DND-41 (cell line): ENCODE measurements around the gene KLHL20.
"Not testable (repeated sequence)": the region's sequence is repeated elsewhere in the genome, so short reads cannot be mapped to it uniquely, and the experiment has no call there.

Experiments used
- ATAC-seq: fragments of 200-7000 bp; cut with Tn5 transposase; 3 replicates; pipeline ENCODE4 v1.9.1; 2021; ENCODE audit warnings: low read depth; ENCODE audit not compliant: insufficient read depth
- DNase-seq: peaks from one replicate; pipeline ENCODE4 v3.0.0-alpha.2; 2020
- H2AFZ ChIP-seq: 2 replicates; pipeline ENCODE4 v1.6.0; 2012; ENCODE audit warnings: low read depth, low read length
- H3K27ac ChIP-seq: 2 replicates; pipeline ENCODE4 v1.5.1; 2012; ENCODE audit warnings: low read length, inconsistent platforms
- H3K27me3 ChIP-seq: fragments of 200-600 bp; sonication (generic); 2 replicates; pipeline ENCODE4 v1.6.0; 2012; ENCODE audit warnings: low read length, mild to moderate bottlenecking, inconsistent platforms; ENCODE audit not compliant: insufficient read depth, poor library complexity
- H3K36me3 ChIP-seq: 2 replicates; pipeline ENCODE4 v1.5.1; 2012; ENCODE audit warnings: low read length, inconsistent platforms; ENCODE audit not compliant: insufficient read depth
- H3K4me1 ChIP-seq: 2 replicates; pipeline ENCODE4 v1.5.1; 2012; ENCODE audit warnings: mild to moderate bottlenecking, low read length; ENCODE audit not compliant: insufficient read depth
- H3K4me2 ChIP-seq: 2 replicates; pipeline ENCODE4 v1.6.0; 2012; ENCODE audit warnings: mild to moderate bottlenecking, moderate library complexity, low read length, inconsistent platforms; ENCODE audit not compliant: insufficient read depth
- H3K4me3 ChIP-seq, 2 experiments: fragments of 200-600 bp in 1 of 2; shearing (Covaris generic) in 1 of 2; 2 replicates each; pipeline ENCODE4 v1.5.1; 2012 to 2016; ENCODE audit warnings: inconsistent platforms in 2 of 2, low read length in 2 of 2, mild to moderate bottlenecking in 2 of 2, low read depth in 1 of 2, moderate library complexity in 1 of 2
- H3K79me2 ChIP-seq: 2 replicates; pipeline ENCODE4 v1.6.0; 2012; ENCODE audit warnings: low read length, inconsistent platforms; ENCODE audit not compliant: insufficient read depth
- H3K9ac ChIP-seq: 2 replicates; pipeline ENCODE4 v1.6.0; 2012; ENCODE audit warnings: low read depth, mild to moderate bottlenecking, inconsistent platforms, low read length, moderate library complexity
- H3K9me3 ChIP-seq: 2 replicates; pipeline ENCODE4 v1.5.1; 2012; ENCODE audit warnings: low read length, moderate library complexity, mild to moderate bottlenecking, inconsistent platforms; ENCODE audit not compliant: insufficient read depth, severe bottlenecking
- H4K20me1 ChIP-seq: 2 replicates; pipeline ENCODE4 v1.6.0; 2012; ENCODE audit warnings: low read length; ENCODE audit not compliant: insufficient read depth
- CTCF ChIP-seq: IDR thresholded peaks from 2 replicates; pipeline ENCODE4 v1.5.1; 2012; ENCODE audit warnings: borderline replicate concordance, low read length, moderate library complexity, mild to moderate bottlenecking; ENCODE audit not compliant: poor library complexity, severe bottlenecking; ENCODE audit errors: extremely low read depth
- EZH2 ChIP-seq: IDR thresholded peaks from 3 replicates; pipeline ENCODE4 v1.6.1; 2012; ENCODE audit warnings: borderline replicate concordance, low read depth, mild to moderate bottlenecking, moderate library complexity, low read length, inconsistent platforms; ENCODE audit not compliant: severe bottlenecking

KLHL20 gene

GRCh38 chr1:173733912-173734311, 19.1 kb downstream of the KLHL20 start:
- no peak for TF ChIP-seq EZH2
- no peak for TF ChIP-seq CTCF
- H3K27me3 ChIP-seq: no peaks in the 10 kb centered on the region
- H3K36me3 ChIP-seq: peaks cover 29% of the 10 kb centered on the region
- peaks cover 13% of the 10 kb centered on the region for H3K79me2 ChIP-seq
- DNase-seq: no peak
- no peaks in the 10 kb centered on the region for H4K20me1 ChIP-seq
- H2AFZ ChIP-seq: no peak overlapping the region
- H3K4me2 ChIP-seq: no peak overlapping the region
- H3K27ac ChIP-seq: no peak overlapping the region
- H3K4me1 ChIP-seq: no peaks in the 10 kb centered on the region
- H3K9ac ChIP-seq: no peak overlapping the region
- no peaks in the 10 kb centered on the region for H3K9me3 ChIP-seq
- no peak for ATAC-seq
- H3K4me3 ChIP-seq: no peak overlapping the region

- not testable (repeated sequence) for DNase-seq, H3K27me3 ChIP-seq, H4K20me1 ChIP-seq, ATAC-seq, H3K27ac ChIP-seq, H3K4me1 ChIP-seq, H3K9ac ChIP-seq, H3K4me3 ChIP-seq, H2AFZ ChIP-seq, H3K4me2 ChIP-seq, H3K9me3 ChIP-seq
- H3K79me2 ChIP-seq: peaks cover 27% of the 10 kb centered on the region
- peaks cover 29% of the 10 kb centered on the region for H3K36me3 ChIP-seq
These were observed 21.3 kb downstream of the KLHL20 start for GRCh38 chr1:173736104-173736503.

- no peak for TF ChIP-seq CTCF
- no peak for TF ChIP-seq EZH2
- H3K4me2 ChIP-seq: no peak overlapping the region
- H3K36me3 ChIP-seq: peaks cover 12% of the 10 kb centered on the region; the same call in 1 of the 2 replicates
- no peaks in the 10 kb centered on the region for H4K20me1 ChIP-seq
- no peak for ATAC-seq
- no peak overlapping the region for H2AFZ ChIP-seq
- H3K4me3 ChIP-seq: no peak overlapping the region
- no peak for DNase-seq
- no peaks in the 10 kb centered on the region for H3K4me1 ChIP-seq
- H3K27ac ChIP-seq: no peak overlapping the region
- no peak overlapping the region for H3K9ac ChIP-seq
- peaks cover 34% of the 10 kb centered on the region for H3K79me2 ChIP-seq
- H3K9me3 ChIP-seq: no peaks in the 10 kb centered on the region
- no peaks in the 10 kb centered on the region for H3K27me3 ChIP-seq
These were observed 27.6 kb downstream of the KLHL20 start for GRCh38 chr1:173742203-173742886.

- H3K27me3 ChIP-seq: no peaks in the 10 kb centered on the region
- H3K9ac ChIP-seq: no peak overlapping the region
- ATAC-seq: no peak
- TF ChIP-seq EZH2 (no peak), CTCF (no peak)
- no peak for DNase-seq
- H3K36me3 ChIP-seq: peaks cover 12% of the 10 kb centered on the region; the same call in 1 of the 2 replicates
- peaks cover 21% of the 10 kb centered on the region; the same call in 1 of the 2 replicates for H3K79me2 ChIP-seq
- H3K4me2 ChIP-seq: no peak overlapping the region
- H4K20me1 ChIP-seq: no peaks in the 10 kb centered on the region
- no peak overlapping the region for H2AFZ ChIP-seq
- H3K9me3 ChIP-seq: no peaks in the 10 kb centered on the region
- no peak overlapping the region for H3K27ac ChIP-seq
- H3K4me1 ChIP-seq: no peaks in the 10 kb centered on the region
- no peak overlapping the region for H3K4me3 ChIP-seq
These were observed 29.9 kb downstream of the KLHL20 start for GRCh38 chr1:173744651-173745050.
